Body of pancreas (tissue), 4 donors: ENCODE measurements around the gene LSM11. TPM values are rescaled to one million over a fixed set of nuclear protein-coding genes. Genes with fewer than 3 reads are reported as not detected.
A peak's percentile ranks its signal among the peaks of the same experiment; 100 is the strongest.

Experiments used
- ATAC-seq: fragments of 150-250 bp; one replicate; pipeline ENCODE4 v1.9.1; 2016
- DNase-seq, 4 donors: peaks; one replicate each; pipeline ENCODE4 v3.0.0-alpha.2; 2019
- H3K27ac ChIP-seq, 4 donors: fragments of 200-600 bp; sonication (generic); 1 replicate in 3 of 4; 2 replicates in 1 of 4; pipeline versions ENCODE4 v1.5.1 to v1.6.1; 2016 to 2019; ENCODE audit warnings: mild to moderate bottlenecking in 1 of 4, mixed read lengths in 1 of 4, moderate library complexity in 1 of 4
- H3K27me3 ChIP-seq, 2 donors: fragments of 200-600 bp; sonication (generic); one replicate each; pipeline ENCODE4 v1.6.0; 2016; ENCODE audit warnings: mild to moderate bottlenecking in 1 of 2
- H3K36me3 ChIP-seq, 2 donors: fragments of 200-600 bp; sonication (generic); replicated peaks in 1 of 2; 2 replicates each; pipeline ENCODE4 v1.5.1; 2016; ENCODE audit warnings: low read depth in 2 of 2; ENCODE audit not compliant: insufficient read depth in 1 of 2
- H3K4me1 ChIP-seq: fragments of 200-600 bp; sonication (generic); one replicate; pipeline ENCODE4 v1.6.0; 2016
- H3K4me3 ChIP-seq, 2 donors: fragments of 200-600 bp; sonication (generic); 1 replicate in 1 of 2; 2 replicates in 1 of 2; pipeline ENCODE4 v1.5.1; 2016 to 2019
- H3K9me3 ChIP-seq, 3 donors: fragments of 200-600 bp; sonication (generic); 1 replicate in 2 of 3; 2 replicates in 1 of 3; pipeline ENCODE4 v1.5.1; 2016
- POLR2A ChIP-seq, 3 donors: fragments of 450-650 bp; IDR thresholded peaks; one replicate each; pipeline ENCODE4 v1.6.1; 2016; ENCODE audit warnings: antibody characterized with exemption in 3 of 3, mild to moderate bottlenecking in 2 of 3
- WGBS, 2 donors: methylation state at CpG; one replicate each; pipeline ENCODE4 v1.1.5; 2017; 5-methylcytosine and 5-hydroxymethylcytosine counted together
- intact Hi-C: fragments of 100-400 bp; cut with DNase I; formaldehyde crosslinking; loops from one replicate; pipeline ENCODE4 v1.15.1; 2023
- total RNA-seq, 2 donors: library from RNA; depleted of rRNA; stranded (reverse); fragments of >200 nt; gene quantifications; one replicate each; pipeline ENCODE4 v1.1.0, GENCODE V29; 2016
- TF ChIP-seq, protein P1 (sequence below), 7 experiments: fragments of 450-650 bp in 4 of 7; fragments of 200-600 bp in 3 of 7; sonication (generic) in 3 of 7; IDR thresholded peaks; one replicate each; pipeline ENCODE4 v1.5.1; 2016 to 2019; ENCODE audit warnings: antibody characterized with exemption in 7 of 7

LSM11 gene
- total RNA-seq, 2 donors from 2014 or later = 1.3 to 3.6 TPM

DNA sequence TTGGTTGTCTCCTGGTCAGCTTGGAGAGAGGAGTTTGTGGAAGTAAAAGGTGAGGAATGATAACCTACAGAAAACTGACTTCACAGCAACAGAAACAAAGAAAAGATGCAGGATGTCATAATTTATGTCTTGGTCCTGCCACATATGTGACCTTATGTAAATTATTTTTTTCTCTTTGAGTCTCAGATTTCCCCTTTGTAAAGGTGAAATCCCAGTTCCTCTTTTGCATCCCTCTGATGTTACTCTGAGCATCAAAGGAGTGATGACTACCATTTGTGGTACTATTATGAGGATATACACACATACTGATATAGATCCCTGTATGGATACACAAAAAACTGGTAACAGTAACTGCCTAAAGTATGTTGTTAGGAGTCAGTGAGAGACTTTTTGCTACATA, 13.7 kb upstream of the LSM11 start:
- Histone ChIP-seq H3K27ac (no peak overlapping the region), H3K4me1 (peaks cover 8% of the 10 kb centered on the region), H3K4me3 (no peak overlapping the region), H3K36me3 (peaks cover 0 to 3% of the 10 kb centered on the region in 2 donors), H3K27me3 (no peaks in the 10 kb centered on the region), H3K9me3 (no peaks in the 10 kb centered on the region)
- TF ChIP-seq, protein P1, sequence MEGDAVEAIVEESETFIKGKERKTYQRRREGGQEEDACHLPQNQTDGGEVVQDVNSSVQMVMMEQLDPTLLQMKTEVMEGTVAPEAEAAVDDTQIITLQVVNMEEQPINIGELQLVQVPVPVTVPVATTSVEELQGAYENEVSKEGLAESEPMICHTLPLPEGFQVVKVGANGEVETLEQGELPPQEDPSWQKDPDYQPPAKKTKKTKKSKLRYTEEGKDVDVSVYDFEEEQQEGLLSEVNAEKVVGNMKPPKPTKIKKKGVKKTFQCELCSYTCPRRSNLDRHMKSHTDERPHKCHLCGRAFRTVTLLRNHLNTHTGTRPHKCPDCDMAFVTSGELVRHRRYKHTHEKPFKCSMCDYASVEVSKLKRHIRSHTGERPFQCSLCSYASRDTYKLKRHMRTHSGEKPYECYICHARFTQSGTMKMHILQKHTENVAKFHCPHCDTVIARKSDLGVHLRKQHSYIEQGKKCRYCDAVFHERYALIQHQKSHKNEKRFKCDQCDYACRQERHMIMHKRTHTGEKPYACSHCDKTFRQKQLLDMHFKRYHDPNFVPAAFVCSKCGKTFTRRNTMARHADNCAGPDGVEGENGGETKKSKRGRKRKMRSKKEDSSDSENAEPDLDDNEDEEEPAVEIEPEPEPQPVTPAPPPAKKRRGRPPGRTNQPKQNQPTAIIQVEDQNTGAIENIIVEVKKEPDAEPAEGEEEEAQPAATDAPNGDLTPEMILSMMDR (IDR thresholded peaks at IDR 0.05) = no peak
- no peak for TF ChIP-seq POLR2A (IDR thresholded peaks at IDR 0.05)
- ATAC-seq (no peak), DNase-seq (no peak)
- intact Hi-C loops = no loop called here

- no peak for DNase-seq
- no peak overlapping the region for H3K4me3 ChIP-seq
- H3K27me3 ChIP-seq = no peaks in the 10 kb centered on the region
- peaks cover 0 to 5% of the 10 kb centered on the region in 2 donors for H3K36me3 ChIP-seq
- no peaks in the 10 kb centered on the region for H3K9me3 ChIP-seq
- intact Hi-C loops = no loop called here
- peak overlapping the region in 3 of 4 donors; percentile 79 to 95 (median 95) for H3K27ac ChIP-seq
- TF ChIP-seq POLR2A (IDR thresholded peaks at IDR 0.05) = no peak
- TF ChIP-seq, protein P1 (IDR thresholded peaks at IDR 0.05) = no peak
- peaks cover 8% of the 10 kb centered on the region for H3K4me1 ChIP-seq
- 15 to 19% methylated on average over 5 of the region's 5 CpGs for WGBS, 2 donors
- ATAC-seq = no peak
Measured at GRCh38 chr5:157730900-157731271, 12.6 kb upstream of the LSM11 start.

GRCh38 chr5:157731272-157732129, 12.0 kb upstream of the LSM11 start, which contains the start of gene THG1L:
THG1L (plus strand) TSS chr5:157731420; CDS start chr5:157731441, 21 bp downstream.
- 1% methylated on average over 33 to 47 of the region's 47 CpGs for WGBS, 2 donors
- H3K4me1 ChIP-seq = peaks cover 8% of the 10 kb centered on the region
- peak; percentile 54 to 86 (median 83) for TF ChIP-seq POLR2A (IDR thresholded peaks at IDR 0.05)
- TF ChIP-seq, protein P1 (IDR thresholded peaks at IDR 0.05) = no peak
- no peaks in the 10 kb centered on the region for H3K27me3 ChIP-seq
- intact Hi-C loops = no loop called here
- H3K27ac ChIP-seq = peak within 1 kb of the TSS; percentile 79 to 96 (median 95)
- H3K9me3 ChIP-seq = no peaks in the 10 kb centered on the region
- peak within 1 kb of the TSS; percentile 55 to 71 for H3K4me3 ChIP-seq
- DNase-seq (peak; percentile 96 to 98 (median 98)), ATAC-seq (peak; percentile 98)
- H3K36me3 ChIP-seq = peaks cover 0 to 5% of the 10 kb centered on the region in 2 donors

DNA sequence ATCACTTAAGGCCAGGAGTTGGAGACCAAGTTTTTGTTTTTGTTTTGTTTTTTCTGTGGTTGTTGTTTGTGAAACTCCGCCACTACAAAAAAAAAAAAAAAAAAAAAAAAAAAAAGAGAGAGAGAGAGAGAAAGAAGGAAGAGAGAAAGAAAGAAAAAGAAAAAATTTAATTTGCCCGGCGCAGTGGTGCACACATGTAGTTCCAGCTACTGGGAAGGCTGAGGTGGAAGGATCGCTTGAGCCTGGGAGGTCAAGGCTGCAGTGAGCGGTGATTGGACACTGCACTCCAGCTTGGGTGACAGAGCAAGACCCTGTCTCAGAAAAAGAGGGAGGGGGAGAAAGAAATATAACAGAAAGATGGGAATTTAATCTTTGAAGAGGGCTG, 11.4 kb upstream of the LSM11 start:
- Histone ChIP-seq H3K9me3 (no peaks in the 10 kb centered on the region), H3K4me3 (no peak overlapping the region), H3K36me3 (peaks cover 0 to 5% of the 10 kb centered on the region in 2 donors), H3K4me1 (peaks cover 8% of the 10 kb centered on the region), H3K27me3 (no peaks in the 10 kb centered on the region), H3K27ac (peak overlapping the region in 2 of 4 donors; percentile 95)
- TF ChIP-seq, protein P1 (IDR thresholded peaks at IDR 0.05) = no peak
- no peak for TF ChIP-seq POLR2A (IDR thresholded peaks at IDR 0.05)
- ATAC-seq = no peak
- DNase-seq = no peak
- WGBS, 2 donors = 74 to 86% methylated on average over 5 of the region's 5 CpGs
- intact Hi-C loops = no loop called here
